SK-N-MC (cell line): ENCODE data around the gene JADE2.

ENCODE experiments used
- EZH2 ChIP-seq: fragments of 200-600 bp; sonication (generic); IDR thresholded peaks from one replicate; pipeline ENCODE4 v1.6.1; 2017; ENCODE audit warnings: antibody characterized with exemption
- FOXP2 ChIP-seq: optimal IDR thresholded peaks from 2 replicates; pipeline ENCODE3; 2011; ENCODE audit warnings: mild to moderate bottlenecking, moderate library complexity; ENCODE audit not compliant: insufficient read depth; ENCODE audit errors: extremely low read length, control extremely low read depth
- POLR2AphosphoS5 ChIP-seq: IDR thresholded peaks from 2 replicates; pipeline ENCODE4 v1.6.1; 2012; ENCODE audit warnings: mild to moderate bottlenecking, low read depth, low read length, borderline replicate concordance

DNA sequence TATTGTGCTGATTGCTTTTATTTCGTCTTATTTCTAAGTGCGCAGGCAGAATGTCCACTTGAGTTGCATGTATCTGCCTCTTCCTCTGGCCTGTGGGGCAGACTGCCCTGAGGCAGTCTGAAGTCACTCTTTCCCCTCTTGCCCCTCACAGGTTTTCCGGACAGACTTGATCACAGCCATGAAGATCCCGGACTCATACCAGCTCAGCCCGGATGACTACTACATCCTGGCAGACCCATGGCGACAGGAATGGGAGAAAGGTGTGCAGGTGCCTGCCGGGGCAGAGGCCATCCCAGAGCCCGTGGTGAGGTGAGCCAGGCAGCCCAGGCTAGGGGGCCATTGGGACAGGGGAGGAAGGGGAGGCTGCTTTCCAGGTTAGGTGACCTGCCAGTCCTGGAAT is 26.4 kb downstream of the JADE2 start:
- TF ChIP-seq POLR2AphosphoS5 (no peak), EZH2 (no peak), FOXP2 (no peak)
